HCT116 (cell line): ENCODE measurements around the gene NRIP2. TPM values are rescaled to one million over a fixed set of nuclear protein-coding genes. Genes with fewer than 3 reads are reported as not detected.

ENCODE experiments used
- ATAC-seq: fragments of 200-7000 bp; cut with Tn5 transposase; 2 replicates; pipeline ENCODE4 v1.9.1; 2020; ENCODE audit warnings: mild to moderate bottlenecking, moderate library complexity
- Bru-seq: library from RNA; stranded (reverse); fragments of 400-500 nt; gene quantifications from one replicate; lab custom pipeline; 2021; lab: Mats Ljungman, UMichigan
- BruChase-seq, 2 experiments: library from RNA; stranded (reverse); fragments of 400-500 nt; gene quantifications; one replicate each; lab custom pipeline; 2021; lab: Mats Ljungman, UMichigan
- BruUV-seq: library from RNA; stranded (reverse); fragments of 400-500 nt; replicated peaks from 2 replicates; lab custom pipeline; 2021; lab: Mats Ljungman, UMichigan
- CTCF ChIA-PET: fragments of 300-600 bp; sonication (Branson Sonifier 250); formaldehyde crosslinking; loops from one replicate; lab custom pipeline; 2021; ENCODE audit warnings: antibody characterized with exemption; lab: Charles Lee
- POLR2A ChIA-PET: fragments of 300-600, 350-600 bp; sonication (Branson Sonifier 250); formaldehyde crosslinking; loops from one replicate; lab custom pipeline; 2021; ENCODE audit warnings: antibody characterized with exemption; lab: Charles Lee
- RAD21 ChIA-PET, 2 experiments: fragments of 300-600 bp; sonication (Branson Sonifier 250); formaldehyde crosslinking; loops; one replicate each; lab custom pipeline; 2023; ENCODE audit warnings: low total read pairs in 2 of 2; ENCODE audit not compliant: uncharacterized antibody in 2 of 2, unreplicated experiment in 2 of 2, low non-redundant PET in 1 of 2; lab: Charles Lee
- DNase-seq: peaks from one replicate; pipeline ENCODE4 v3.0.0-alpha.2; 2010; ENCODE audit warnings: low read depth, low spot score
- H2AFZ ChIP-seq: fragments of 200-600 bp; shearing (Covaris generic), sonication (generic); 2 replicates; pipeline ENCODE4 v1.6.1; 2017; ENCODE audit warnings: low read depth, mixed run types, mixed read lengths, antibody characterized with exemption, low read length; ENCODE audit not compliant: poor library complexity, severe bottlenecking
- H3K27ac ChIP-seq: 2 replicates; pipeline ENCODE4 v1.5.1; 2012; ENCODE audit warnings: low read depth, low read length
- H3K27me3 ChIP-seq: fragments of 200-600 bp; sonication (generic); 2 replicates; pipeline ENCODE4 v1.6.1; 2016; ENCODE audit warnings: mixed run types, low read length, mixed read lengths; ENCODE audit not compliant: insufficient read depth
- H3K36me3 ChIP-seq, 2 experiments: fragments of 200-500 bp in 1 of 2; fragments of 200-600 bp in 1 of 2; sonication (Bioruptor generic) in 1 of 2; sonication (generic) in 1 of 2; 2 replicates each; pipeline versions ENCODE4 v1.5.1 to v1.6.1; 2014 to 2016; ENCODE audit warnings: low read length in 2 of 2, inconsistent platforms in 1 of 2, mixed read lengths in 1 of 2, mixed run types in 1 of 2; ENCODE audit not compliant: insufficient read depth in 2 of 2, control insufficient read depth in 1 of 2
- H3K4me1 ChIP-seq, 2 experiments: fragments of 200-600 bp in 1 of 2; sonication (generic) in 1 of 2; 2 replicates each; pipeline versions ENCODE4 v1.5.1 to v1.6.1; 2012 to 2017; ENCODE audit warnings: low read length in 2 of 2, inconsistent platforms in 1 of 2, mild to moderate bottlenecking in 1 of 2, mixed read lengths in 1 of 2, mixed run types in 1 of 2, moderate library complexity in 1 of 2; ENCODE audit not compliant: insufficient read depth in 2 of 2, control insufficient read depth in 1 of 2
- H3K4me2 ChIP-seq: fragments of 200-600 bp; sonication (generic); 2 replicates; pipeline ENCODE4 v1.6.1; 2017; ENCODE audit warnings: mixed run types, low read length, mixed read lengths
- H3K4me3 ChIP-seq, 2 experiments: fragments of 200-600 bp in 1 of 2; sonication (generic) in 1 of 2; replicated peaks in 1 of 2; 2 replicates each; pipeline ENCODE4 v1.5.1; 2011 to 2016; ENCODE audit warnings: low read length in 2 of 2, control low read depth in 1 of 2, low read depth in 1 of 2, mild to moderate bottlenecking in 1 of 2, mixed read lengths in 1 of 2, mixed run types in 1 of 2
- H3K79me2 ChIP-seq: fragments of 200-600 bp; sonication (generic); 2 replicates; pipeline ENCODE4 v1.6.1; 2017; ENCODE audit warnings: mild to moderate bottlenecking, mixed run types, low read length, moderate library complexity, mixed read lengths; ENCODE audit not compliant: insufficient read depth
- H3K9ac ChIP-seq: fragments of 200-600 bp; sonication (generic); 2 replicates; pipeline ENCODE4 v1.6.1; 2016; ENCODE audit warnings: low read length, mixed read lengths
- H3K9me2 ChIP-seq: fragments of 200-600 bp; sonication (generic), shearing (Covaris generic); 2 replicates; pipeline ENCODE4 v1.6.1; 2017; ENCODE audit warnings: mixed run types, mild to moderate bottlenecking, moderate library complexity; ENCODE audit not compliant: insufficient read depth
- H3K9me3 ChIP-seq, 2 experiments: fragments of 200-500 bp in 1 of 2; fragments of 200-600 bp in 1 of 2; sonication (Bioruptor generic) in 1 of 2; sonication (generic) in 1 of 2; 2 replicates each; pipeline ENCODE4 v1.6.1; 2014 to 2017; ENCODE audit warnings: low read length in 2 of 2, mixed read lengths in 2 of 2, inconsistent platforms in 1 of 2, low read depth in 1 of 2, mild to moderate bottlenecking in 1 of 2, mixed run types in 1 of 2, moderate library complexity in 1 of 2; ENCODE audit not compliant: control insufficient read depth in 1 of 2, insufficient read depth in 1 of 2
- H4K20me1 ChIP-seq: fragments of 200-600 bp; sonication (generic), shearing (Covaris generic); 2 replicates; pipeline ENCODE4 v1.6.1; 2017; ENCODE audit warnings: mixed run types, mild to moderate bottlenecking, moderate library complexity; ENCODE audit not compliant: insufficient read depth
- ATF3 ChIP-seq: IDR thresholded peaks from 2 replicates; pipeline ENCODE4 v1.6.1; 2012
- CBX3 ChIP-seq: IDR thresholded peaks from 2 replicates; pipeline ENCODE4 v1.6.1; 2012; ENCODE audit warnings: low read depth
- EGR1 ChIP-seq: IDR thresholded peaks from 2 replicates; pipeline ENCODE4 v1.6.1; 2012; ENCODE audit warnings: low read depth
- ELF1 ChIP-seq: IDR thresholded peaks from 2 replicates; pipeline ENCODE4 v1.6.1; 2012; ENCODE audit warnings: low read depth, borderline replicate concordance
- EZH2 ChIP-seq: fragments of 200-600 bp; sonication (generic); IDR thresholded peaks from 2 replicates; pipeline ENCODE4 v1.6.1; 2017; ENCODE audit warnings: antibody characterized with exemption, mixed run types
- FOSL1 ChIP-seq: IDR thresholded peaks from 2 replicates; pipeline ENCODE4 v1.6.1; 2012; ENCODE audit warnings: low read depth
- JUND ChIP-seq: IDR thresholded peaks from 2 replicates; pipeline ENCODE4 v1.6.1; 2012
- MAX ChIP-seq: IDR thresholded peaks from 2 replicates; pipeline ENCODE4 v1.6.1; 2012
- POLR2A ChIP-seq: IDR thresholded peaks from 2 replicates; pipeline ENCODE4 v1.7.0; 2011; ENCODE audit warnings: borderline replicate concordance; ENCODE audit not compliant: insufficient read depth, insufficient read length; ENCODE audit errors: extremely low read depth
- POLR2AphosphoS5 ChIP-seq: IDR thresholded peaks from 2 replicates; pipeline ENCODE4 v1.6.1; 2011; ENCODE audit warnings: mild to moderate bottlenecking, low read depth, low read length, moderate library complexity
- REST ChIP-seq: IDR thresholded peaks from 2 replicates; pipeline ENCODE4 v1.6.1; 2012; ENCODE audit warnings: low read depth
- SIN3A ChIP-seq: IDR thresholded peaks from 2 replicates; pipeline ENCODE4 v1.6.1; 2012; ENCODE audit warnings: low read depth
- SP1 ChIP-seq: IDR thresholded peaks from 2 replicates; pipeline ENCODE4 v1.6.1; 2012; ENCODE audit warnings: low read depth
- YY1 ChIP-seq: IDR thresholded peaks from 2 replicates; pipeline ENCODE4 v1.6.1; 2011; ENCODE audit warnings: low read length, low read depth, moderate library complexity, mild to moderate bottlenecking; ENCODE audit not compliant: insufficient replicate concordance; ENCODE audit errors: extremely low read depth
- ZBTB33 ChIP-seq: IDR thresholded peaks from 2 replicates; pipeline ENCODE4 v1.6.1; 2011; ENCODE audit warnings: mild to moderate bottlenecking, low read length, moderate library complexity; ENCODE audit not compliant: insufficient replicate concordance; ENCODE audit errors: extremely low read depth
- ZFX ChIP-seq: fragments of 450-650 bp; IDR thresholded peaks from 2 replicates; pipeline ENCODE4 v1.6.1; 2017
- ZNF274 ChIP-seq: fragments of 200-500 bp; sonication (Bioruptor generic); IDR thresholded peaks from 2 replicates; pipeline ENCODE4 v1.6.1; 2014; ENCODE audit warnings: mild to moderate bottlenecking, low read depth, low read length, inconsistent platforms
- intact Hi-C: fragments of 100-400 bp; cut with micrococcal nuclease; formaldehyde crosslinking; loops from 2 replicates; pipeline ENCODE4 v1.10.0; 2022
- long read RNA-seq: library from polyadenylated mRNA; unstranded; transcript quantifications from one replicate; pipeline ENCODE4 v2.0.0, GENCODE V29; 2021; ENCODE audit not compliant: unreplicated experiment
- polyA plus RNA-seq: library from polyadenylated mRNA; unstranded; fragments of >200 nt; gene quantifications from 2 replicates; pipeline ENCODE4 v1.2.1, GENCODE V29; 2012; ENCODE audit warnings: missing spikeins
- total RNA-seq: library from RNA; stranded (reverse); gene quantifications from one replicate; pipeline ENCODE4 v1.2.1, GENCODE V29; 2021; ENCODE audit not compliant: unreplicated experiment

The NRIP2 gene
- not detected for total RNA-seq
- polyA plus RNA-seq: 0.55 and 0.64 TPM in 2 replicates
- not detected for Bru-seq, nascent RNA
- BruChase-seq, experiment 1, labeled RNA remaining after a 6-hour chase: not detected
- BruChase-seq, experiment 2, labeled RNA remaining after a 2-hour chase: percentile 7 among the genes with signal in this experiment
- long read RNA-seq, partial matches to known transcripts: 0 of 2 reads
- long read RNA-seq, other reads (novel, unspliced or antisense): 2 of 2 reads

- intact Hi-C loops: no loop called here
Measured at GRCh38 chr12:2834581-2835491, at the start of gene NRIP2. TSS of gene NRIP2 (minus strand) at chr12:2835035. CDS start at chr12:2834983, 52 bp downstream.

More at GRCh38 chr12:2834581-2835491, at the start of gene NRIP2:
- no peaks in the 10 kb centered on the region for H3K9me3 ChIP-seq
- H3K4me3 ChIP-seq: no peak within 1 kb of the TSS
- ATAC-seq (0 out of 2 replicates have a peak, but pooled peaks have one; percentile 23), DNase-seq (no peak)
- H3K4me1 ChIP-seq: no peaks in the 10 kb centered on the region
- no peaks in the 10 kb centered on the region for H3K9me2 ChIP-seq
- no peaks in the 10 kb centered on the region for H3K79me2 ChIP-seq
- H2AFZ ChIP-seq: no peak within 1 kb of the TSS
- no peak for TF ChIP-seq REST
- TF ChIP-seq ZNF274: no peak
- no peak for TF ChIP-seq YY1
- TF ChIP-seq POLR2A: no peak
- TF ChIP-seq EZH2: no peak
- no peak for TF ChIP-seq SIN3A
- TF ChIP-seq FOSL1: no peak
- no peak for TF ChIP-seq ATF3
- no peak for TF ChIP-seq ZFX
- TF ChIP-seq ZBTB33: no peak
- TF ChIP-seq POLR2AphosphoS5: no peak
- TF ChIP-seq SP1: no peak
- TF ChIP-seq CBX3: no peak
- TF ChIP-seq MAX: no peak
- TF ChIP-seq JUND: no peak
- TF ChIP-seq ELF1: no peak
- no peak for TF ChIP-seq EGR1
- H3K27me3 ChIP-seq: no peaks in the 10 kb centered on the region
- POLR2A ChIA-PET: no interaction called here
- no peak within 1 kb of the TSS for H3K9ac ChIP-seq
- H3K36me3 ChIP-seq: 0 out of 4 replicates have a peak, but pooled peaks cover 0 to 3% of the 10 kb centered on the region in 2 experiments
- H3K4me2 ChIP-seq: no peak within 1 kb of the TSS
- RAD21 ChIA-PET: no interaction called here
- no peaks in the 10 kb centered on the region for H4K20me1 ChIP-seq
- BruUV-seq: no TSS peak
- H3K27ac ChIP-seq: no peak within 1 kb of the TSS
- CTCF ChIA-PET: no interaction called here
